Adipocyte (in vitro differentiated cells): Measurements from ENCODE around the gene ANKRD34C.
"Not testable (repeated sequence)": the region's sequence is repeated elsewhere in the genome, so short reads cannot be mapped to it uniquely, and the experiment has no call there.

Source experiments
- DNase-seq: peaks from one replicate; pipeline ENCODE4 v3.0.0-alpha.2; 2015; ENCODE audit warnings: low read depth
- H3K27me3 ChIP-seq: replicated peaks from 2 replicates; pipeline ENCODE4 v1.7.0; 2013; ENCODE audit warnings: mild to moderate bottlenecking, low read length, moderate library complexity; ENCODE audit not compliant: control insufficient read depth, insufficient read depth
- H3K36me3 ChIP-seq: 2 replicates; pipeline ENCODE4 v1.7.0; 2013; ENCODE audit warnings: low read length, mild to moderate bottlenecking, moderate library complexity; ENCODE audit not compliant: control insufficient read depth, insufficient read depth, severe bottlenecking
- H3K4me1 ChIP-seq: 2 replicates; pipeline ENCODE4 v1.7.0; 2013; ENCODE audit warnings: mild to moderate bottlenecking, low read length, moderate library complexity; ENCODE audit not compliant: control insufficient read depth, insufficient read depth
- H3K4me3 ChIP-seq: 2 replicates; pipeline ENCODE4 v1.7.0; 2013; ENCODE audit warnings: mild to moderate bottlenecking, low read length, moderate library complexity
- H3K9ac ChIP-seq: 2 replicates; pipeline ENCODE4 v1.7.0; 2013; ENCODE audit warnings: mild to moderate bottlenecking, low read length, moderate library complexity
- H3K9me3 ChIP-seq: 2 replicates; pipeline ENCODE4 v1.7.0; 2013; ENCODE audit warnings: mild to moderate bottlenecking, low read length, moderate library complexity; ENCODE audit not compliant: control insufficient read depth

The ANKRD34C gene

DNA sequence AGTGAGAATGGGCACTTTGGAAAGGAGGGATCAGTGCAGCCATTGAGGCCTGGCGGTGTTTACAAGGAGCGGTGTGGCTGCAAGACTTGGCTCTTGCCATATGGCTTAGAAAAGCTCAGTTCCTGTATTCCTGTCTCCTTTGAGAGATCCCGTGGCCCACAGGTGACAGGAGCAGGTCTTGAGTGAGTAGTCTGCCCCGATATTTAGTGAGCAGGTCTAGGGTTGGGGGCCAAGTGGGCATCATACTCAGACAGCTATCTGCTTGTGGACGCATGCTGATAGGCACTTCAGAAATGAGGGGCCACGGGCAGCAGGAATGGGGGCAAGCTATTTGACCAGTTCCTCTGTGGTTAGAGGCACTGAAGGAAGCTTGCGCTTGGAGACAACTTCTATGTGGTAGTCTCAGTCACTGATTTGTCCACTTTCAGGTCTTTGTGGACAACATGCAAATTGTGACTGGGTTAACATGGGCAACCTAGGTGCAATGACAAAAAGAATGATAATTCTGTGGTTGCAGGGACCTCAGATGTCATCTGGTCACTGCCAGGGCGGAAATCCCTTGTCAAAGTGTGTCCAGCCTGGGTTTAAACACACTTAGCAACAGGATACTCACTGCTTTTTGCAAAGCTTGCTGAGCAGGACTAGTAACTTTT is 29.5 kb downstream of the ANKRD34C start:
- Histone ChIP-seq H3K9ac (peak overlapping the region; percentile 94), H3K27me3 (peaks cover 27% of the 10 kb centered on the region), H3K4me3 (peak overlapping the region; percentile 96), H3K4me1 (peaks cover 30% of the 10 kb centered on the region), H3K36me3 (peaks cover 37% of the 10 kb centered on the region), H3K9me3 (no peaks in the 10 kb centered on the region)
- DNase-seq, result peak; percentile 9

DNA sequence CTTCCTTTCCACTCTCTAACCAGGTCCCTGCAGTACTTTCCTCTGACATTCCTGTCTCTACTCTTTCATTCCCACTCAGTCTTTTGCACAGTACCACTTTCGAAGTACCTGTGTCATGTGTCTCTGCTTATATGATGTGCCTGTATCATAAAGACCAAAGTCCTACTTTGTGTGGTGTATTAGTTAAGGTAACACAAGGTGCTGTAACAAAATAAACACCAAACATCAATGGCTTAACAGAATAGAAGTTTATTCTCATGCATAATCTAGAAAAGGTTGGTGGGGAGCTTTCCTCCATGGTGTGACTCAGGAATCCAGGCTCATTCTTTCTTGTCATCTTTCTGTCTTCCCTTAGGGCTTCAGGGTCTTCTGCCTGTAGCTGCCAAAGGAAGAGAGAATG is 31.7 kb downstream of the ANKRD34C start:
- no peak for DNase-seq
- no peak overlapping the region for H3K4me3 ChIP-seq
- H3K9ac ChIP-seq, result no peak overlapping the region
- peaks cover 30% of the 10 kb centered on the region for H3K4me1 ChIP-seq
- H3K27me3 ChIP-seq, result peaks cover 12% of the 10 kb centered on the region
- H3K36me3 ChIP-seq, result peaks cover 59% of the 10 kb centered on the region
- no peaks in the 10 kb centered on the region for H3K9me3 ChIP-seq

DNA sequence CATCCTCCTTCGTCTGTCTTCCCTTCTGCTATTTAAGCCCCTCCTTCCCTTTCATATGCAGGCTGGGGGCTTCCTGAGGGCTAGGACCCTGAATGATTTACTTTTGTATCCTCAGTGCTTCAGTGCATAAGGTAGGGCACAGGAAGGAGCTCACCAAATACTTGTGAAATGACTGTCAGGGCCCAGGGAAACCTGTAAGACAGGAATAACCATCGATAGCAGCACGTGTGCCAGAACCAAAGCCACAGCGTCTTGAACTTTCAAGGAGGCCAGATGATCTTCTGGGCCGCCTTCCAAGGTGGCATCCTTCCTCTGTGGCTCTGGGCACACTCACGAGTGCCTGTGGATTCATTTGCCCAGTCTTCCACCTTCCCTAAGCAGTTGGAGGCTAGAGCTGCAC is 32.3 kb downstream of the ANKRD34C start:
- Histone ChIP-seq H3K27me3 (peaks cover 9% of the 10 kb centered on the region), H3K9ac (no peak overlapping the region), H3K36me3 (peaks cover 63% of the 10 kb centered on the region), H3K4me1 (peaks cover 30% of the 10 kb centered on the region), H3K9me3 (no peaks in the 10 kb centered on the region), H3K4me3 (no peak overlapping the region)
- no peak for DNase-seq

DNA sequence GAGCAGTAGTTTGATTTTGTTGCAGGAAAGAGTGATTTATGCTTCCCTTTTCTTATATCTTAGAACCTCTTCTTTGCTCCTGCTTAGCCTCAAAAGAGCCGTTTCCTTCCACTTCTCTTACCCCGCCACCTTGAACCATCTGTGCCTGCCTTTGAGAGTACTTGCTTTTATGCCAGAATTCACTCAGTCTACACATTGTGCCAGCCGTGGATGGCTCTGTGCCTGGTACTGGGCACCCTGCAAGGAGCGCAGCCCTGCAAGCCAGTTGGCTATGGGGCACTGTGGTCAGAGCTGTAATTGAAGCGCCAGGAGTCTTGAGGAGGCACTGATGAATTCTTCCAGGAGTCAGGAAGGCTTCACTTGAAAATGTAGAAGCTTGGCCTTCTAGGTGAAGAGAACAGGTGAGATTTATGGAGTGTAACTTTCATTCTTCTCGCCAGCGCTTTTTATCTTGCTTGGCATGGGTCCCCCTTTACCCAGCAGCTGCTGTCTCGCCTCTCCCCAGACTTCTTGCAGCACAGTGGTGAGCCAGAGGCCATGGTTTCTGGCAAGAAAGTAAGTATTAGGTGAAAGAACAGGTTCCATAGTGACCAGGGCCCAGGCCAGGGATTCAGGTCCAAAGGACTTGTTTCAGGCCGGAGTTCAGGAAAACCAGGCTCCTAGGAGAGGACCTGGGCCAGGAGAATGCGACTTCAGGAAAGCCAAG is 33.3 kb downstream of the ANKRD34C start:
- H3K9me3 ChIP-seq, result no peaks in the 10 kb centered on the region
- peaks cover 25% of the 10 kb centered on the region for H3K4me1 ChIP-seq
- no peak overlapping the region for H3K4me3 ChIP-seq
- H3K36me3 ChIP-seq, result peaks cover 67% of the 10 kb centered on the region
- DNase-seq, result no peak
- no peak overlapping the region for H3K9ac ChIP-seq
- H3K27me3 ChIP-seq, result no peaks in the 10 kb centered on the region

DNA sequence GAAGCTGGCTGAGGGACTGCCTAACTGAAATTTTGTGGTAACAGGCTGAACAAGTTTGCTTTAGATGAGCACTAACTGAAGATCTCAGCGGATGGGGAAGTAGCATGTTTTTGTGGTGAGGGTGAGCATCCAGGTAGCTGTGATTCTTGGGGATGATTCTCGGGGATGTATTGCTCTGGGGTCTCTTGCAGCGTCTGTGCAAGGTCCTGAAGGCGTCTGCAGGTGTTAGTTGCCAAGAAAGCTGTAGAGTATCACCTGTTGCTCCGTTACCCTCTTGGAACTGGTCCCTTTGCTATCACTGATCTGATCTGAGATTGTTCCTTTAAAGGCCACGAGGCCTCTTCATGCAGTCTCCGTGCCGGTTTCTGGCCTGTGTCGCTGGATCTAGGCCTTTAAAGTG is 34.3 kb downstream of the ANKRD34C start:
- no peak overlapping the region for H3K9ac ChIP-seq
- no peak for DNase-seq
- H3K9me3 ChIP-seq, result no peaks in the 10 kb centered on the region
- H3K36me3 ChIP-seq, result peaks cover 75% of the 10 kb centered on the region
- no peak overlapping the region for H3K4me3 ChIP-seq
- peaks cover 20% of the 10 kb centered on the region for H3K4me1 ChIP-seq
- H3K27me3 ChIP-seq, result no peaks in the 10 kb centered on the region

DNA sequence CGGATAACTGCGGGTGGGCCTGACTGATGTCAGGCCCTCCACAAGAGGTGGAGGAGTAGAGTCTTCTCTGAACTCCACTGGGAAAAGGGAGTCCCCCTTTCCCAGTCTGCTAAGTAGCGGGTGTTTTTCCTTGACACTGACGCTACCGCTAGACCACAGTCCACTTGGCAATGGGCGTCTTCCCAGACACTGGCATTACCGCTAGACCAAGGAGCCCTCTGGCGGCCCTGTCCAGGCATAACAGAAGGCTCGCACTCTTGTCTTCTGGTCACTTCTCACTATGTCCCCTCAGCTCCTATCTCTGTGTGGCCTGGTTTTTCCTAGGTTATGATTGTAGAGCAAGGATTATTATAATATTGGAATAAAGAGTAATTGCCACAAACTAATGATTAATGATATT is 37.5 kb downstream of the ANKRD34C start:
- peaks cover 11% of the 10 kb centered on the region for H3K4me1 ChIP-seq
- not testable (repeated sequence) for H3K4me3 ChIP-seq, H3K27me3 ChIP-seq, H3K9ac ChIP-seq, DNase-seq, H3K9me3 ChIP-seq
- peaks cover 81% of the 10 kb centered on the region for H3K36me3 ChIP-seq

DNA sequence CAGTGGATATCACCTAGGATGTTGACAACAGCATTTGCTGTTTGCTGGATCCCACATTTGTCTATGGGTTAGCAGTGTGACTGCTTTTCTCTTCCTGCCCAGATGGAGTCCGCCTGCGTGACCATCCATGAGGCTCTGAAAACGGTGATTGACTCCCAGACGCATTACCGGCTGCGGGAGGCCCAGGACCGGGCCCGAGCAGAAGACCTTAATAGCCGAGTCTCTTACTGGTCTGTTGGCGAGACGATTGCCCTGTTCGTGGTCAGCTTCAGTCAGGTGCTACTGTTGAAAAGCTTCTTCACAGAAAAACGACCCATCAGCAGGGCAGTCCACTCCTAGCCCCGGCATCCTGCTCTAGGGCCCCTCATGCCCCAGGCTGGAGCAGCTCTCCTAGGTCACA is 39.4 kb downstream of the ANKRD34C start:
- Histone ChIP-seq H3K27me3 (no peaks in the 10 kb centered on the region), H3K9me3 (no peaks in the 10 kb centered on the region), H3K9ac (no peak overlapping the region), H3K4me3 (no peak overlapping the region), H3K36me3 (peaks cover 73% of the 10 kb centered on the region), H3K4me1 (no peaks in the 10 kb centered on the region)
- no peak for DNase-seq

DNA sequence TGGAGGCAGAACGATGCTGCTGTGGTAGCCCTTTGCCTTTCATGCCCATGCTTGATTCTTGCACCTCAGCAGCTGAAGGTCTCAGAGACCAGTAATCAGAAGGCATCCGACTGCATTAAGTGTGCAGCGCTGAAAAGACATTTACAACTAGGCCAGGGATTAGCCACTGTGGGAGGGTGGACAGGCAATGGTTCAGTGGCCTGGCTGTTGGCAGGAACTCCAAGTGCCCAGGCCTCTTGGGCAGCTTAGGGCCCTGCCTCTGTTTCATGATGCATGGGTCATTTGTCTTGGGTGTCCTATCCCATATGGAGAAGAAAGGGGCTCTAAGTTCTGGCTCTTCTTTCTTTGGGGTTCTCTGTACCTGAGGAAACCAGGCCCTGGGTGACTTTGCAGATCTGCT is 39.8 kb downstream of the ANKRD34C start:
- no peak overlapping the region for H3K9ac ChIP-seq
- H3K4me1 ChIP-seq, result no peaks in the 10 kb centered on the region
- no peak overlapping the region for H3K4me3 ChIP-seq
- no peaks in the 10 kb centered on the region for H3K9me3 ChIP-seq
- no peak for DNase-seq
- H3K36me3 ChIP-seq, result peaks cover 68% of the 10 kb centered on the region
- H3K27me3 ChIP-seq, result no peaks in the 10 kb centered on the region

DNA sequence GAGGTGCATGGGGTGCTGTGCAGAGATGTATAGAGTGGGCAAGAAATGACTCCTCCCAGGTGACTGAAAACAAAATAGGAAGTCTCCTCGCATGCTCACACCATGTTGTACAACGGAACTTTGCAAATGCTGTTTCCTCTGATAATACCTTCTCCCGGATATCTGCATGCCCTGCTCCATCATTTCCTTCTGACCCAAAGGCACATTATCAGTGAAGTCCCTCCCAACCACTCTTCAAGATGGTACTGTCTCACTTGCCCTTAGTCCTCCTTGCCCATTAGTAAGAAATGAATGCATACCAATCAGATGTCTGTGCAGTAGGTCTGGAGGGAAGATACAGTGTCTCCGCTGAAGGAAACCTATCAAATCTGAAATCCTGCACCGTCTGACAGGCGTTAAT is 40.4 kb downstream of the ANKRD34C start:
- DNase-seq, result no peak
- no peaks in the 10 kb centered on the region for H3K4me1 ChIP-seq
- no peaks in the 10 kb centered on the region for H3K9me3 ChIP-seq
- no peak overlapping the region for H3K4me3 ChIP-seq
- H3K27me3 ChIP-seq, result no peaks in the 10 kb centered on the region
- H3K36me3 ChIP-seq, result peaks cover 62% of the 10 kb centered on the region
- no peak overlapping the region for H3K9ac ChIP-seq

DNA sequence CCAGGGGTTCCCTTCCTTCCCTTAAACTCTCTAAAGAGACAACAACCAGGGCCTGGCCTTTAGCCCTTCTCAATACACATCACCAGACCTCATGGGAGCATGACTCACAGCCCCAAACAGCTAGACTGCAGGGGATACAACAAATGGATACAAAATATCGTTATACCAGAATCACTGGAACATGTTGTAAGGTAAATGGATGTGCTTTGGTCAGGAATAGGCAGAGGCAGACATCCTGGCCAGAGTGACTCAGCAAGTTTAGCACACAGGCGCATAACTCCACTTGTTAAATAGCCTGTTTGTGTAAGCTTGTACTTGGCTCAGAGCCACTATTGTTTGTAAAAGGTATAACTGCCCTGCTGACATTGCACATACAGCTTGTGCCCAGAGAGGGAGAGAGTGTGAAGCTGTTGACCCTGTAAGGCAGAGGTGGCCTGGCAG is 46.7 kb downstream of the ANKRD34C start:
- Histone ChIP-seq H3K4me3 (no peak overlapping the region), H3K27me3 (no peaks in the 10 kb centered on the region), H3K4me1 (peaks cover 14% of the 10 kb centered on the region), H3K9ac (no peak overlapping the region), H3K9me3 (no peaks in the 10 kb centered on the region), H3K36me3 (peaks cover 15% of the 10 kb centered on the region)
- peak; percentile 24 for DNase-seq
